Endothelial cell of umbilical vein (primary cell): ENCODE measurements around the gene RAP1GAP. TPM values are rescaled to one million over a fixed set of nuclear protein-coding genes. Genes with fewer than 3 reads are reported as not detected.

Experiments
- BruUV-seq: library from RNA; stranded (reverse); fragments of 400-500 nt; replicated peaks from 2 replicates; lab custom pipeline; 2021; lab: Mats Ljungman, UMichigan
- CTCF ChIA-PET: fragments of 300-600, 350-600 bp; sonication (Branson Sonifier 250); formaldehyde crosslinking; loops from one replicate; lab custom pipeline; 2021; ENCODE audit warnings: antibody characterized with exemption, inconsistent platforms; lab: Charles Lee
- POLR2A ChIA-PET: fragments of 300-600, 350-600 bp; sonication (Branson Sonifier 250); formaldehyde crosslinking; loops from one replicate; lab custom pipeline; 2021; ENCODE audit warnings: antibody characterized with exemption, inconsistent platforms; lab: Charles Lee
- DNase-seq: peaks from one replicate; pipeline ENCODE4 v3.0.0-alpha.2; 2011; ENCODE audit warnings: low read depth, low spot score
- FAIRE-seq: peaks from 2 replicates; lab custom pipeline; 2011; peaks lifted over from hg19 to GRCh38; lab: Jason Lieb, UNC
- H2AFZ ChIP-seq: 2 replicates; pipeline ENCODE4 v1.6.0; 2012; ENCODE audit warnings: low read depth, low read length, control low read depth, inconsistent platforms
- H3K27ac ChIP-seq: 2 replicates; pipeline ENCODE4 v1.5.1; 2011; ENCODE audit warnings: low read depth, mild to moderate bottlenecking, control low read depth, low read length, moderate library complexity; ENCODE audit not compliant: insufficient read depth
- H3K27me3 ChIP-seq, 2 experiments: 2 replicates each; pipeline versions ENCODE4 v1.6.0 to v1.6.1; 2011; ENCODE audit warnings: low read length in 2 of 2, mixed read lengths in 1 of 2; ENCODE audit not compliant: control insufficient read depth in 2 of 2, insufficient read depth in 2 of 2
- H3K36me3 ChIP-seq, 2 experiments: 2 replicates in 1 of 2; 3 replicates in 1 of 2; pipeline ENCODE4 v1.5.1; 2011; ENCODE audit warnings: low read length in 2 of 2, mild to moderate bottlenecking in 1 of 2, moderate library complexity in 1 of 2; ENCODE audit not compliant: control insufficient read depth in 2 of 2, insufficient read depth in 2 of 2; ENCODE audit errors: extremely low read depth in 1 of 2
- H3K4me1 ChIP-seq: 3 replicates; pipeline ENCODE4 v1.5.1; 2011; ENCODE audit warnings: mild to moderate bottlenecking, low read length; ENCODE audit not compliant: control insufficient read depth, insufficient read depth; ENCODE audit errors: extremely low read depth
- H3K4me2 ChIP-seq: 2 replicates; pipeline ENCODE4 v1.6.1; 2011; ENCODE audit warnings: low read length, control low read depth, mixed read lengths; ENCODE audit not compliant: insufficient read depth
- H3K4me3 ChIP-seq, 3 experiments: fragments of 200-600 bp in 1 of 3; sonication (generic), shearing (Covaris generic) in 1 of 3; replicated peaks in 1 of 3; 2 replicates each; pipeline ENCODE4 v1.5.1; 2011 to 2016; ENCODE audit warnings: control low read depth in 3 of 3, low read length in 3 of 3, mild to moderate bottlenecking in 2 of 3, inconsistent platforms in 1 of 3, low read depth in 1 of 3, moderate library complexity in 1 of 3; ENCODE audit not compliant: insufficient read depth in 1 of 3
- H3K79me2 ChIP-seq: 2 replicates; pipeline ENCODE4 v1.6.0; 2012; ENCODE audit warnings: low read length, inconsistent platforms; ENCODE audit not compliant: control insufficient read depth, insufficient read depth
- H3K9ac ChIP-seq: replicated peaks from 2 replicates; pipeline ENCODE3; 2011; ENCODE audit warnings: low read length, control low read depth; ENCODE audit not compliant: insufficient read depth; ENCODE audit errors: extremely low read depth
- H3K9me1 ChIP-seq: replicated peaks from 3 replicates; pipeline ENCODE4 v1.6.0; 2011; ENCODE audit warnings: mild to moderate bottlenecking, low read length; ENCODE audit not compliant: control insufficient read depth, insufficient read depth; ENCODE audit errors: extremely low read depth
- H3K9me3 ChIP-seq: replicated peaks from 2 replicates; pipeline ENCODE4 v1.5.1; 2012; ENCODE audit warnings: low read length, inconsistent platforms; ENCODE audit not compliant: control insufficient read depth, insufficient read depth
- H4K20me1 ChIP-seq: replicated peaks from 2 replicates; pipeline ENCODE3; 2011; ENCODE audit warnings: mild to moderate bottlenecking, low read length; ENCODE audit not compliant: control insufficient read depth, insufficient read depth; ENCODE audit errors: extremely low read depth
- EZH2 ChIP-seq: IDR thresholded peaks from 2 replicates; pipeline ENCODE4 v1.6.1; 2012; ENCODE audit warnings: borderline replicate concordance, low read depth, mild to moderate bottlenecking, moderate library complexity, low read length, inconsistent platforms; ENCODE audit not compliant: severe bottlenecking
- FOS ChIP-seq: IDR thresholded peaks from 2 replicates; pipeline ENCODE4 v1.6.1; 2011; ENCODE audit warnings: mild to moderate bottlenecking, low read length, moderate library complexity, borderline replicate concordance; ENCODE audit not compliant: insufficient read depth
- GATA2 ChIP-seq: IDR thresholded peaks from 2 replicates; pipeline ENCODE4 v1.7.0; 2011; ENCODE audit warnings: low read depth, mild to moderate bottlenecking, moderate library complexity, mixed read lengths, low read length; ENCODE audit not compliant: insufficient read length, insufficient read depth
- JUN ChIP-seq: IDR thresholded peaks from 2 replicates; pipeline ENCODE4 v1.6.1; 2011; ENCODE audit warnings: borderline replicate concordance, low read depth; ENCODE audit not compliant: insufficient read length, insufficient read depth
- MAX ChIP-seq: IDR thresholded peaks from 2 replicates; pipeline ENCODE4 v1.6.1; 2011; ENCODE audit not compliant: insufficient read depth, insufficient read length
- MYC ChIP-seq: IDR thresholded peaks from one replicate; pipeline ENCODE4 v1.6.1; 2011; ENCODE audit warnings: mild to moderate bottlenecking, low read depth, low read length
- POLR2A ChIP-seq: IDR thresholded peaks from 2 replicates; pipeline ENCODE4 v1.6.1; 2012; ENCODE audit warnings: low read depth, mild to moderate bottlenecking, control low read depth, low read length
- POLR2AphosphoS5 ChIP-seq: IDR thresholded peaks from 2 replicates; pipeline ENCODE4 v1.6.1; 2012; ENCODE audit warnings: low read depth, mild to moderate bottlenecking, control low read depth, low read length, moderate library complexity; ENCODE audit not compliant: insufficient read depth
- dilution Hi-C: fragments of 300-500 bp; cut with MboI; formaldehyde crosslinking; loops from one replicate; pipeline ENCODE4 v1.15.0; 2019; ENCODE audit warnings: low sequenced_read_pairs; ENCODE audit not compliant: extremely low pct_ligation_motif_present
- intact Hi-C: fragments of 100-400 bp; cut with micrococcal nuclease; formaldehyde crosslinking; loops from one replicate; pipeline ENCODE4 v1.10.0; 2022
- polyA plus RNA-seq, 4 experiments: library from polyadenylated mRNA; depleted of rRNA in 3 of 4; stranded (reverse) in 3 of 4; unstranded in 1 of 4; fragments of >200 nt; gene quantifications; 2 replicates each; pipeline versions ENCODE4 v1.2.1 to v1.2.3, GENCODE V29; 2011 to 2012; ENCODE audit warnings: missing spikeins in 1 of 4
- total RNA-seq: library from RNA; stranded (reverse); gene quantifications from 2 replicates; pipeline ENCODE4 v1.2.3, GENCODE V29; 2021
- TF ChIP-seq, protein P1 (sequence below), 2 donors: IDR thresholded peaks; 1 replicate in 1 of 2; 2 replicates in 1 of 2; pipeline ENCODE4 v1.5.1; 2011; ENCODE audit warnings: low read length in 2 of 2, mild to moderate bottlenecking in 2 of 2, moderate library complexity in 2 of 2, control low read depth in 1 of 2, inconsistent platforms in 1 of 2, low read depth in 1 of 2; ENCODE audit not compliant: insufficient read depth in 1 of 2; ENCODE audit errors: extremely low read depth in 1 of 2

RAP1GAP gene
- total and polyA plus RNA-seq, 2 donors (not counting 3 experiments of a cell fraction or from before 2014, with no cell fraction given) = 0.07 to 0.20 TPM

- no peaks in the 10 kb centered on the region for H4K20me1 ChIP-seq
Observed at GRCh38 chr1:21707891-21708290, 38.7 kb upstream of the RAP1GAP start.

More at GRCh38 chr1:21707891-21708290, 38.7 kb upstream of the RAP1GAP start:
- no peak overlapping the region for H3K9ac ChIP-seq
- H3K27ac ChIP-seq = no peak overlapping the region
- peaks cover 20 to 29% of the 10 kb centered on the region in 2 experiments for H3K36me3 ChIP-seq
- BruUV-seq = no TSS peak
- peaks cover 16% of the 10 kb centered on the region for H3K79me2 ChIP-seq
- FAIRE-seq (peak; percentile 28), DNase-seq (no peak)
- dilution Hi-C loops = no loop called here
- H2AFZ ChIP-seq = no peak overlapping the region
- H3K4me1 ChIP-seq = peaks cover 18% of the 10 kb centered on the region
- no peak overlapping the region for H3K4me2 ChIP-seq
- intact Hi-C loops = loop anchor here (10.0 kb wide), 1 partner anchor 317 kb away; no protein-coding TSS in a partner anchor
- H3K27me3 ChIP-seq = no peaks in the 10 kb centered on the region
- ChIA-PET POLR2A (no interaction called here), CTCF (interaction anchor here (1.4 to 2.2 kb wide), 2 partner anchors 14 to 75 kb away, joined by 3 to 8 read pairs; partner anchors contain the start of gene USP48)
- TF ChIP-seq JUN (no peak), FOS (no peak), MYC (no peak), POLR2A (no peak), POLR2AphosphoS5 (no peak), GATA2 (no peak), EZH2 (no peak), MAX (no peak)
- TF ChIP-seq, protein P1, sequence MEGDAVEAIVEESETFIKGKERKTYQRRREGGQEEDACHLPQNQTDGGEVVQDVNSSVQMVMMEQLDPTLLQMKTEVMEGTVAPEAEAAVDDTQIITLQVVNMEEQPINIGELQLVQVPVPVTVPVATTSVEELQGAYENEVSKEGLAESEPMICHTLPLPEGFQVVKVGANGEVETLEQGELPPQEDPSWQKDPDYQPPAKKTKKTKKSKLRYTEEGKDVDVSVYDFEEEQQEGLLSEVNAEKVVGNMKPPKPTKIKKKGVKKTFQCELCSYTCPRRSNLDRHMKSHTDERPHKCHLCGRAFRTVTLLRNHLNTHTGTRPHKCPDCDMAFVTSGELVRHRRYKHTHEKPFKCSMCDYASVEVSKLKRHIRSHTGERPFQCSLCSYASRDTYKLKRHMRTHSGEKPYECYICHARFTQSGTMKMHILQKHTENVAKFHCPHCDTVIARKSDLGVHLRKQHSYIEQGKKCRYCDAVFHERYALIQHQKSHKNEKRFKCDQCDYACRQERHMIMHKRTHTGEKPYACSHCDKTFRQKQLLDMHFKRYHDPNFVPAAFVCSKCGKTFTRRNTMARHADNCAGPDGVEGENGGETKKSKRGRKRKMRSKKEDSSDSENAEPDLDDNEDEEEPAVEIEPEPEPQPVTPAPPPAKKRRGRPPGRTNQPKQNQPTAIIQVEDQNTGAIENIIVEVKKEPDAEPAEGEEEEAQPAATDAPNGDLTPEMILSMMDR (IDR thresholded peaks at IDR 0.05; ENCODE audit: extremely low read depth in 1 of 2, insufficient read depth in 1 of 2, low read depth in 1 of 2, low read length in 2 of 2) = no peak
- no peaks in the 10 kb centered on the region for H3K9me3 ChIP-seq
- H3K9me1 ChIP-seq = no peaks in the 10 kb centered on the region
- H3K4me3 ChIP-seq = no peak overlapping the region
